GM10266 (cell line): ENCODE results near the gene MPL.

ENCODE experiments used
- DNase-seq: peaks from one replicate; pipeline ENCODE4 v3.0.0; 2012; ENCODE audit errors: extremely low spot score
- TF ChIP-seq, protein P1 (sequence below): IDR thresholded peaks from 2 replicates; pipeline ENCODE4 v1.5.1; 2012; ENCODE audit warnings: mild to moderate bottlenecking, low read depth; ENCODE audit not compliant: control insufficient read depth, insufficient read depth; ENCODE audit errors: missing control alignments

MPL gene

GRCh38 chr1:43354471-43354870, 16.9 kb downstream of the MPL start:
- TF ChIP-seq, protein P1, sequence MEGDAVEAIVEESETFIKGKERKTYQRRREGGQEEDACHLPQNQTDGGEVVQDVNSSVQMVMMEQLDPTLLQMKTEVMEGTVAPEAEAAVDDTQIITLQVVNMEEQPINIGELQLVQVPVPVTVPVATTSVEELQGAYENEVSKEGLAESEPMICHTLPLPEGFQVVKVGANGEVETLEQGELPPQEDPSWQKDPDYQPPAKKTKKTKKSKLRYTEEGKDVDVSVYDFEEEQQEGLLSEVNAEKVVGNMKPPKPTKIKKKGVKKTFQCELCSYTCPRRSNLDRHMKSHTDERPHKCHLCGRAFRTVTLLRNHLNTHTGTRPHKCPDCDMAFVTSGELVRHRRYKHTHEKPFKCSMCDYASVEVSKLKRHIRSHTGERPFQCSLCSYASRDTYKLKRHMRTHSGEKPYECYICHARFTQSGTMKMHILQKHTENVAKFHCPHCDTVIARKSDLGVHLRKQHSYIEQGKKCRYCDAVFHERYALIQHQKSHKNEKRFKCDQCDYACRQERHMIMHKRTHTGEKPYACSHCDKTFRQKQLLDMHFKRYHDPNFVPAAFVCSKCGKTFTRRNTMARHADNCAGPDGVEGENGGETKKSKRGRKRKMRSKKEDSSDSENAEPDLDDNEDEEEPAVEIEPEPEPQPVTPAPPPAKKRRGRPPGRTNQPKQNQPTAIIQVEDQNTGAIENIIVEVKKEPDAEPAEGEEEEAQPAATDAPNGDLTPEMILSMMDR, result no peak
- no peak for DNase-seq

- TF ChIP-seq, protein P1, result no peak
- no peak for DNase-seq
These were observed 17.3 kb downstream of the MPL start for GRCh38 chr1:43354936-43355335.

DNA sequence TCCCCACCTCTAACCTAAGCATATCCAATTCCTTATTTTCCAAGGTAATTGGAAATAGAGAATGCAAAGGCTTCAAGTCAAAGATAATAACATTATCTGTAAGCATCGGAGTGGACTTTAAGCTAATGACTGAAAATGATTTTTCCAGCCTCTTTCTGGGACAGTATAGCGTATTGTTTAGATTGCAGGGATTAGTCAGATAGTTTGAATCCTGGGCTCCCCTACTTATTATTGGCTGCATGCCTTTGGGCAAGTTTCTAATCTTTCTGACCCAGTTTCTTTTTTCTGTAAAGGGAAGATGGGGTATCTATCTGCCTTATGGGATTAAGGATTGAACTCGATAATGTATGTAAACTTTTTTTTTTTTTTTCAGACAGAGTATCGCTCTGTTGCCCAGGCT, 19.6 kb downstream of the MPL start:
- DNase-seq, result no peak
- TF ChIP-seq, protein P1, result no peak

GRCh38 chr1:43358121-43358745, 20.6 kb downstream of the MPL start:
- DNase-seq, result peak; percentile 71

GRCh38 chr1:43358746-43359693, 21.4 kb downstream of the MPL start, which contains the start of gene CDC20:
Gene CDC20, plus strand, starts transcription at chr1:43358981. Its CDS starts 235 bp downstream, at chr1:43359216.
- peak; percentile 95 for DNase-seq
- TF ChIP-seq, protein P1, result no peak

More at GRCh38 chr1:43358121-43358745, 20.6 kb downstream of the MPL start:
- TF ChIP-seq, protein P1, result peak; percentile 60

DNA sequence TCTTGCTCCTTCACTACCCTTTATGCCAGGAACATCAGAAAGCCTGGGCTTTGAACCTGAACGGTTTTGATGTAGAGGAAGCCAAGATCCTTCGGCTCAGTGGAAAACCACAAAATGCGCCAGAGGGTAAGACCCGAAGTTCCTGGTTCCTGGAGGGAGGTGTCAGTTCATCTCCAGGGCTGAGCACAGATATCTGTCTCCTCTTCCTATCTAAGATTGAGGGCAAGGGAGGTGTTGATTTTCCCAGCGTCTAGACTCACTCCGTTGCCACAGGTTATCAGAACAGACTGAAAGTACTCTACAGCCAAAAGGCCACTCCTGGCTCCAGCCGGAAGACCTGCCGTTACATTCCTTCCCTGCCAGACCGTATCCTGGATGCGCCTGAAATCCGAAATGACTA, 22.1 kb downstream of the MPL start:
- no peak for DNase-seq
- TF ChIP-seq, protein P1, result no peak

GRCh38 chr1:43360616-43361015, 23.0 kb downstream of the MPL start:
- TF ChIP-seq, protein P1, result no peak
- no peak for DNase-seq
